ENCODE results near the gene UNC5A.
"Not testable (repeated sequence)": the region's sequence is repeated elsewhere in the genome, so short reads cannot be mapped to it uniquely, and the experiment has no call there.

Gene UNC5A

DNA sequence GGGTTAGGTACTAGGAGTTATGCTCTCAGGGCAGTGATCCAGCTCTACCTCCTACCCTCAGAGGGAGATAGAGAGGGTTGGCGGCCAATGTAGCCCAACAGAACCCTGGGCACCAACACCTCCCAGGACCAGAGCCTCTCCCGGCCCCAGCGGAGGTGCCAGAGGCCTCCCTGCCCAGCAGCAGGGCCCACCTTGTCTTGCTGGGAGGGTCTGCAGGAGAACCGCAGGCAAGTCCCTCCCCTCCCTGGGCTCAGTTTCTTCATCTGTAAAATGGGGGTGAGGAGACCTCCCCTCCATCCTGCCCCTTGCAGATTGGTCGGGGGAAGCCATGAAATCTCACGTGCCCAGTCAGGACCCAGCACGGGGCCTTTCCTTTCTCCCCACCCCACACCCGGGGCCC, 54.4 kb downstream of the UNC5A start:
- DNase-seq (ENCODE audit: low spot score) = no peak

DNA sequence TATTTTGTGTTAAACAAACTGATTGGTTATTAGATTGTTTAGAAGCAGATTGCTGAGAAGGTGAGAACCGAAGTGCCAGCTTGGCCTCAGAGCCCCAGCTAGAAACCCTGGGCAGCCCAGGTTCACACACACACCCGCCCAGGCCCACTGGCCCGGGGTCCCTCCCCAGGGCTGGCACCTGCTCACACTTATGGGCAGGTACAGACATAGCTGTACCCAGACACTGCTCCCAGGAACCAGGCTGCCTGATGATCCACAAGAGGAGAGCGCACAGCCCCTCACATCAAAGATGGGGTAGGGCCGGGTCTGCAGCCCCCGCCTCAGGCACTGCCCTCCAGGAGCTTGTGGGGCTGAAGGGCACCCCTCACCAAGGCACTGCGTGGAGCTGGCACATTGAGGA, 55.6 kb downstream of the UNC5A start:
- DNase-seq (ENCODE audit: low spot score) = no peak

DNA sequence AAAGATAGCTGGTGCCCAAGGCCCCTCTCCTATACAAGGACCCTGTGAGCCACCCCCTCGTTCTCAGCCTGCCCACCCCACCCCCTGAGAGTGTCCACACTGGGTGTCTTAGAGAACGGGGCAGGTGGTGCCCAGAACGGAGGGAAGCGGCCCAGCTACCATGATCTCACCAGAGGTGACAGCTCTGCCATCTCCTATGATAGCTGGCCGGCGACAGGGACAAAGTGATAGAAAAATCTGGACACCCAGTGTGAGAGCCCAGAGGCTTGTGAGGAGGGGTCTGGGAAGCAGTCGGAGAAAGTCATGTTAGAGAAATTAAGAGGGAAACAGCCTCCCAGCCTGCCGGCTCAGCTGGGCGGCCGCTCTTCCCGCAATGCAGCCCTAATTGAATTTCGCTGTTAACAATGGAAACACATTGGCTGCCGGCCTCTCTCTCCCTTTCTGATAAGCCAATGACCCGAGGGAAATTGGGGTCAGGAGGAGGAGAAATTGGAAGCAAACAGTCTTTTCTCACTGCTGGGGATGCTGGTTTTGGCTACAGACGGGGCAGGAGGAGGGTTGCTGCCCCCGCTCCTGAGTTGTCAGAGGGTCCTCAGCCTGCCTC, 56.5 kb downstream of the UNC5A start:
- DNase-seq (ENCODE audit: low spot score) = no peak

DNA sequence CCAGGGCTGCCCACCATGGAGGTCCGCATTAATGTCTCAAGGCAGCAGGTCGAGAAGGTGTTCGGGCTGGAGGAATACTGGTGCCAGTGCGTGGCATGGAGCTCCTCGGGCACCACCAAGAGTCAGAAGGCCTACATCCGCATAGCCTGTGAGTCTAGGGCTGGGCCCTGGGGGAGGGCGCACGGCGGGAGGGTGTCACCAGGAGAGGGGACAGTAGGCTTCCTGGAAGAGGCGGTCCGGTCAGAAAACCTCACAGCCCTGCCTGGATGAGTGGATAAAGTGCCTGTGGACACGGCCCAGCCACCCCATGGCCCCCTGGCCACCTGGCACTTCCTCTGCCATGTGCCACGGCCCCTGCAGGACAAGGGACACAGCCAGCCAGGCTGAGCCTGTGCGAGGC, 57.8 kb downstream of the UNC5A start:
- no peak for DNase-seq (ENCODE audit: low spot score)

DNA sequence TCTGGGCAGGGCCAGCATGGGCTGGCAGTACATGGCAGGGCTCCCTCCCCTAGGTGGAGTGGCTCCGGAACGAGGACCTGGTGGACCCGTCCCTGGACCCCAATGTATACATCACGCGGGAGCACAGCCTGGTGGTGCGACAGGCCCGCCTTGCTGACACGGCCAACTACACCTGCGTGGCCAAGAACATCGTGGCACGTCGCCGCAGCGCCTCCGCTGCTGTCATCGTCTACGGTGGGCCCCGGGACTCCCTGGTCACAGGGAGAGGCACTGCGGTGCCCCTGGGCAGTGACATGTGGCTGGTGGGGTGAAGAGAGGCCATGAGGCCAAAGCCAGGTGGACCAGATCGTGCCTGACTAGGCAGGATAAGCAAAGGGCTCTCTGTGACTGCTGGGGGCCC, 58.4 kb downstream of the UNC5A start:
- no peak for DNase-seq (ENCODE audit: low spot score)

DNA sequence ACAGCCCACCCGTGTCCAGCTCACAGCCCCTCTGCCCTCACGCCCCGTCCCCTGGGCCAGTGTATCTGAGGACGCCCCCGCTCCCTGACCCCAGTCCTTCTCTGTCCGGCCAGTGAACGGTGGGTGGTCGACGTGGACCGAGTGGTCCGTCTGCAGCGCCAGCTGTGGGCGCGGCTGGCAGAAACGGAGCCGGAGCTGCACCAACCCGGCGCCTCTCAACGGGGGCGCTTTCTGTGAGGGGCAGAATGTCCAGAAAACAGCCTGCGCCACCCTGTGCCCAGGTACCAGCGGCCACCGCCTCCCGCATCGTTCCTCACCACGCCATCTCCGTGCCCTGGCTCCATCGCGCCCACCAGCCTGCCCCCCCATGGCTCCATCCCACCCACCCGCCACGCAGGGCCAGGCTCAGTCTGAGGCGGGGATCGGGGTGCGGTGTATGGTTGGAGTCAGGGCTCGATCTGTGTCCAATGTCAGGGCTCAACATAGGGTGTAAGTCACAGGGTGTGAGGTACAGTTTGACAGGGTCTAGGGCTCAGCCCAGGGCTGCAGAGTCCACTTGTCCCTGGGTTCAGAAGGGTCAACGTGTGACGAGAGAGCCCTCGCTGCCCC, 59.2 kb downstream of the UNC5A start:
- no peak for DNase-seq (ENCODE audit: low spot score)

DNA sequence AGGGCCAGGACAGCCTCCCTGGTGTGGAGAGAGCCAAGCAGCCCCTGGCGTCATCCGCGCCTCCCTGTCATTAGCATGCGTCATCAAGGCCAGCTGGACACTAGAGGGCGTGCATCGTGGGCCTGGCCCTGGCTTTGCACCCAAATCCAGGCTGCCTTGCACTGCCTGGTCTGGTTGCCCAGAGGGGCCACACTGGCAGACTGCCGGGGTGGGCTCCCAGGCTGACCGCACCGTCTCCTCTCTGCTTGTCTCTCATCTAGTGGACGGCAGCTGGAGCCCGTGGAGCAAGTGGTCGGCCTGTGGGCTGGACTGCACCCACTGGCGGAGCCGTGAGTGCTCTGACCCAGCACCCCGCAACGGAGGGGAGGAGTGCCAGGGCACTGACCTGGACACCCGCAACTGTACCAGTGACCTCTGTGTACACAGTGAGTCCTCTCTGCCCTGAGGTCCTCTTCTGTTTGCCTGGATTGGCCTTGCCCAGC, 59.8 kb downstream of the UNC5A start:
- DNase-seq (ENCODE audit: low spot score) = peak; percentile 84

DNA sequence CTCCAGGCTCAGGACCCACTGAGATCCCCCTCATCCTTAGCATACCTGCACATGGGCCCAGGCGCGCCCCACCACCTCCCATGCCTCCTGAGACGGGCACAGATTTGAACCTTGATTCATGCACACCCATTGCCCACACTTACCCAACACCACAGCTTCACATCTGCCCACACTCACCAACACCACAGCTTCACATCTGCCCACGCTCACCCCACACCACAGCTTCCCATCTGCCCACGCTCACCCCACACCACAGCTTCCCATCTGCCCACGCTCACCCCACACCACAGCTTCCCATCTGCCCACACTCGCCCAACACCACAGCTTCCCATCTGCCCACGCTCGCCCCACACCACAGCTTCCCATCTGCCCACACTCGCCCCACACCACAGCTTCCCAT, 60.3 kb downstream of the UNC5A start:
- not testable (repeated sequence) for DNase-seq (ENCODE audit: low spot score)

DNA sequence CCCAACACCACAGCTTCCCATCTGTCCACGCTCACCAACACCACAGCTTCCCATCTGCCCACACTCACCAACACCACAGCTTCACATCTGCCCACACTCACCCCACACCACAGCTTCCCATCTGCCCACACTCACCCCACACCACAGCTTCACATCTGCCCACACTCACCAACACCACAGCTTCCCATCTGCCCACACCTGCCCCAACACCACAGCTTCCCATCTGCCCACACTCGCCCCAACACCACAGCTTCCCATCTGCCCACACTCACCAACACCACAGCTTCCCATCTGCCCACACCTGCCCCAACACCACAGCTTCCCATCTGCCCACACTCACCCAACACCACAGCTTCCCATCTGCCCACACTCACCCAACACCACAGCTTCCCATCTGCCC, 62.2 kb downstream of the UNC5A start:
- not testable (repeated sequence) for DNase-seq (ENCODE audit: low spot score)

DNA sequence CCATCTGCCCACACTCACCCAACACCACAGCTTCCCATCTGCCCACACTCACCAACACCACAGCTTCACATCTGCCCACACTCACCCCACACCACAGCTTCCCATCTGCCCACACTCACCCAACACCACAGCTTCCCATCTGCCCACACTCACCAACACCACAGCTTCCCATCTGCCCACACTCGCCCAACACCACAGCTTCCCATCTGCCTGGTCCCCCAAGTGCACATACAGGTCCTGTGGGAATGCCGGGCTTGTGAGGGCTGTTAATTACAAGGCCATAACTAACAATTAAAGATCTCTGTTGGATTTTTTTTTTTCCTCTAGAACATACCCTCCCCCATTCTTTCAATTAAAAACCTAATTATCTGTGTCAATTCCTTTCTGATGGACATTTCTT, 62.7 kb downstream of the UNC5A start:
- not testable (repeated sequence) for DNase-seq (ENCODE audit: low spot score)

DNA sequence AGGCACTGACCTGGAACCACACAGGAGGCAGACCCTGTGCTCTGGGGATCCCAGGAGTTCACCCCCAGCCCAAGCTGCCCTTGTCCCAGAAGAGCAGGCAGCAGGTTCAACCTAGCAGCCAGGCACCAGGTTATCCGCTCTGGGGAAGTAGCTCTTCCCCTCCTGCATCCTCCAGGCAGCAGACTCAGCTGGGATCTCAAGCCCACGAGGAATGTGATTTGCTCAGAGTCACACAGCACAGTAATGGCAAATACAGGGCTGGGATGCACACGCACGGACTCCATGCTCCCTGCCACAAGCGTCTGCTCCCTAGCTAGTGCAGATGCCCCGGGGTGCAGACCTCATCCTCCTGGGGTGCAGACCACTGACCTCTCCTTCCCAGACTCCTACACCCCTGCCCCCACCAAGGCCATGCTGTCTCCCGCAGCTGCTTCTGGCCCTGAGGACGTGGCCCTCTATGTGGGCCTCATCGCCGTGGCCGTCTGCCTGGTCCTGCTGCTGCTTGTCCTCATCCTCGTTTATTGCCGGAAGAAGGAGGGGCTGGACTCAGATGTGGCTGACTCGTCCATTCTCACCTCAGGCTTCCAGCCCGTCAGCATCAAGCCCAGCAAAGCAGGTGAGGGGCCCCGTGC, 63.3 kb downstream of the UNC5A start:
- DNase-seq (ENCODE audit: low spot score) = no peak

DNA sequence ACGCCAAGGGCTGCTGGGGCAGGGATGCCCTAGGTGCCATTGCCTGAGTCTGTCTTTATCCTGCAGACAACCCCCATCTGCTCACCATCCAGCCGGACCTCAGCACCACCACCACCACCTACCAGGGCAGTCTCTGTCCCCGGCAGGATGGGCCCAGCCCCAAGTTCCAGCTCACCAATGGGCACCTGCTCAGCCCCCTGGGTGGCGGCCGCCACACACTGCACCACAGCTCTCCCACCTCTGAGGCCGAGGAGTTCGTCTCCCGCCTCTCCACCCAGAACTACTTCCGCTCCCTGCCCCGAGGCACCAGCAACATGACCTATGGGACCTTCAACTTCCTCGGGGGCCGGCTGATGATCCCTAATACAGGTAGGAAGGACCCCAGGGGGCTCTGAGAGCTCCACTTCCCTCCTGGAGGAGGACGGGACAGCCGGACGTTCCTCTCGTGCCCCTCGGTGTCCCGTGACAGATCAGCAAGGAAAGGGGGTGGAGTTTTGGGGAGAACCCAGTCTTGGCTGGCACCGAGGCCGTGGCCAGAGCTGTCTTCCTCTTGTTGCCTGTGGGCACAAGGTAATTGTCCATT, 63.9 kb downstream of the UNC5A start:
- no peak for DNase-seq (ENCODE audit: low spot score)

DNA sequence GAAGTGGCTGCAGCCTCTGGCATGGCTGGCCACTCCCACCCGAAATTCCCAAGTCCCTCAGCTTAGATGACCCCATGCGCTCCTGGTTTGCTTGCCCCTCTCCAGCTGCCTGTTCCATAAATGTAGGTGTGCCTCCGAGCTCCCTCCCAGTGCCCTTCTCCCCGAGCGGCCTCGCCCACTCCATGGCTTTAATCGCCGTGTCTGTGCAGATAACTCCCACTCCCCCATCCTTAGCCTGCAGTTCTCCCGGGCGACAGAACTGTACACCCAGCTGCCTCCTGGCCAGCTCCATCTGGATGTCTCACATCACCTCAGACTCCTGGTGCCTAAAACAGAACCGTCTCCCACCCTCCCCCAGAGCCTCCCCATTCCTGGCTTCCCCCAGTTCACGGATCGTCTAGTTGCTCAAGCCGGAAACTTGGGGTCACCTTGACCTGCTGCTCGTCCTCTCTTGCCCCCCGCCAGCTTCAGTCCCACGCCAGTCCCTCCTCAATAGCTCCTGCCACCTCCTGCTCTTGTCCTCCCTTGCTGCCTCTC, 64.7 kb downstream of the UNC5A start:
- DNase-seq (ENCODE audit: low spot score) = no peak

DNA sequence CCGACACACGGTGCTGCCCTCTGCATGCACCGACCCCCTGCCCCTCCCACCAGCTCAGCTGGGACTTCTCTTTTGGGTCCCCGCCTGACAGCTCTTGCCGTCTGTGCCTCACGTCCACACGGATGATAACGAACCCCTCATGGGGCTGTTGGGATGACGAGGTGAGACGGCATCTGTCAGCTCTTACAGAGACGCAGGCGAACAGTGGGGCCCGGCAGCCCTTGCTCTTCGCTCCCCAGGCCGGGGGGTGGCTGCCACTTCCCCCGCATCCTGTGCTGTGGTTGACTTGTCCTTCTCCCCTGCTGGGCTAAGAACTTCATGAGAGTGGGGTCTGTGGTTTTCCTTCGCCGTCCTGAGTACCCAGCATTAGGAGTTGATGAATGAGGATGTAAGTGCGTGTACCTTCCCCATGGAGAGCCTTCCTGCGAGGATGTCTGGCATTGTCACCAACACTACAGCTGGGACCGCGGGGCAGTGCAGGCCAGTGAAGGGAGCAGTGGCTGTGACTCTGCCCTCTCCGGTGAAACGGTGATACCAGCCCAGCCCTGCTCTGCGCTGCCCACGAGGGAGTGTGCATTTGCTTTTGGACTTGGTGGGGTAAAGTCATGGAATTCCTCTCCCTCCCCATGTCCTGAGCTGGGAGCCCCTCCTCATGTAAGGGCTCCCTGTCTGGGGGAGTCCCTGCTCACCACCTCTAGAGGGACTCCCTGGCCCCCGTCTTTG, 65.6 kb downstream of the UNC5A start:
- DNase-seq (ENCODE audit: low spot score) = no peak

DNA sequence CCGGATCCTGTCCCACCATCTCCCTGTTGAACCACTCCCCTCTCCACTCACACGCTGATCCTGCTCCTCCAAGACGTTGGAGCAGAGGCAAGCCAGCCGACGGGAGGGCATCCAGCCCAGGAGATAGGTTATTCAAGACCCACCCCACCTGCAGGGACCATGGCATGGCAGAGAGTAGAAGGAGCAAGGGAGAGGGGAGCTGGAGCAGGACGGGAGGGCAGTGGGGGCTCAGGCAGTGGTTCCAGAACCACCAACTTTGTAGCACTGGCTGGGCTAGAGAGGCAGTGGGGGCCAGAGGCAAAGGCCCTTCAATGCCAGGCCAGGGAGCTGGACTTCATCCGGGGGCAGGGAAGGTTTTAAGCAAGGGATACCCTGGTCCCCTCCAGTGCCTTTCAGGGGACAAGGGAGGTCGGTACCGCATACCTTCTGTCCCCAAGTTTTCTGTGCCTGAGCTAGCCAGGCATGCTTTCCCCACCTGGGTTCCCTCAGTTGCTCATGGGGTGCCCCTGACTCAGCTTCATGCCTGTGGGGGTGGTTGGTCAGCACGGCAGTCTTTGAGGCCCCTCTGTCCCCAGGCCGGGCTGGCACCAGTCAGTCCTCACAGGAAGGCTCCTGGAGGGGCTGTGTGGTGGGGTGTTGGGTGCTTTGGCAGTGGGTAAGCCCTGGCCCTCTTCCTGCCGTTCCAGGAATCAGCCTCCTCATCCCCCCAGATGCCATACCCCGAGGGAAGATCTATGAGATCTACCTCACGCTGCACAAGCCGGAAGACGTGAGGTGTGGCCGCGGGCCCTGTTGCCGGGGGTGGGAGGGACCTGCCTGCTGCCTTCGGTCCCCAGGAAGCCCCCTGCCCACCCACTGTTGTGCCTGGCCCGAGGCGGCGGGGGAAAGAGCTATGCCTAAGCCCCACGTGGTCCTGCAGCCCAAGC, 66.4 kb downstream of the UNC5A start:
- DNase-seq (ENCODE audit: low spot score) = no peak

DNA sequence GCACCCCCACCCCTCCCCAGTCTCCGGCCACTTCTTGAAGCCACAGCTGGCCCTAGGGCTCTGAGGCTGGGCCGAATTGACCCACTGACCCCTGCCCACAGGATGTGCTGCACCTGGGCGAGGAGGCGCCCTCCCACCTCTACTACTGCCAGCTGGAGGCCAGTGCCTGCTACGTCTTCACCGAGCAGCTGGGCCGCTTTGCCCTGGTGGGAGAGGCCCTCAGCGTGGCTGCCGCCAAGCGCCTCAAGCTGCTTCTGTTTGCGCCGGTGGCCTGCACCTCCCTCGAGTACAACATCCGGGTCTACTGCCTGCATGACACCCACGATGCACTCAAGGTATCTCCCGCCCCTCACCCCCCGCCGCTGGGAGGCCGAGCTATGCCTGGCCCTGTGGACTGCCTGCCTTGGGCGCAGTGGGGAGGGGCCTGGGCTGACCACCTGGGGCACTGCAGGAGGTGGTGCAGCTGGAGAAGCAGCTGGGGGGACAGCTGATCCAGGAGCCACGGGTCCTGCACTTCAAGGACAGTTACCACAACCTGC, 67.5 kb downstream of the UNC5A start:
- DNase-seq (ENCODE audit: low spot score) = no peak

DNA sequence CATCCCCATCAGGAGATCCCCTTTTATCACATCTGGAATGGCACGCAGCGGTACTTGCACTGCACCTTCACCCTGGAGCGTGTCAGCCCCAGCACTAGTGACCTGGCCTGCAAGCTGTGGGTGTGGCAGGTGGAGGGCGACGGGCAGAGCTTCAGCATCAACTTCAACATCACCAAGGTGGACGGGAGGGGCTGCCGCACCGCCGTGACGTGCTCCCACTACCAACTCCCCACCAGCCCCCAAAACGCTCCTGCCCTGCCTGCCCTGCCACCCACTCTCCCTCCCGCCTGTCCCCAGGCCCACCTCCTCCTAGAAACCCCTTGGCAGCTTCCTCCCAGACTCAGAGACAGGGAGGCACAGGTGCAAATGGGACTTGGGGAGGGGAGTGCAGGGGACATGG, 68.1 kb downstream of the UNC5A start:
- DNase-seq (ENCODE audit: low spot score) = no peak

DNA sequence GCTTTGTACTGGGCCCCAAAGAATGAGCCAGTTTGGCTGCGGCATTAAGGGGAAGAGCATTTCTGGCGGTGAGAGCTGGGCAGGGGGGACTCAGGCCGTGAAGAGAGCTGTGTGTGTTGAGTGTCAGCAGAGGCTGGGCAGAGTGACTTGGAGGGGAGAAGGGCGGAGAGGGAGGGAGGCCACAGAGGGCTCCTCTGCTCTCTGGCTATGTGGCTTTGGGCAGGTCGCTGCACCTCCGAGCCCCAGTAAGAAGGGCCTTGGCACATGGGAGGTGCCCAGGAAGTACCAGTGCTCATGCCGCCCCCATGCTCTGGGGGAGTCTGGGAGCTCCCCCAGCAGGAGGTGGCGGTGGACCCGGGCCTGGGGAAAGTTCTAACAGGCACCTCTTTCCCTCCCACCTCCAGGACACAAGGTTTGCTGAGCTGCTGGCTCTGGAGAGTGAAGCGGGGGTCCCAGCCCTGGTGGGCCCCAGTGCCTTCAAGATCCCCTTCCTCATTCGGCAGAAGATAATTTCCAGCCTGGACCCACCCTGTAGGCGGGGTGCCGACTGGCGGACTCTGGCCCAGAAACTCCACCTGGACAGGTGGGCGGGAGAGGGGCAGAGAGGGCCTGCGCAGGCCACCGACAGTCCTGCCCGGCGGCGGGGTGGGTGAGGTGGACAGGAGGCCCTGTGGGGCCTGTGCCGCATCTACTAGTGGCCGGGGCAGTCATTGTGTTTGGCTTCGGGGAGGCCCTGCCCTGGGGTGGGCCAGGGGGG, 68.7 kb downstream of the UNC5A start:
- DNase-seq (ENCODE audit: low spot score) = no peak

DNA sequence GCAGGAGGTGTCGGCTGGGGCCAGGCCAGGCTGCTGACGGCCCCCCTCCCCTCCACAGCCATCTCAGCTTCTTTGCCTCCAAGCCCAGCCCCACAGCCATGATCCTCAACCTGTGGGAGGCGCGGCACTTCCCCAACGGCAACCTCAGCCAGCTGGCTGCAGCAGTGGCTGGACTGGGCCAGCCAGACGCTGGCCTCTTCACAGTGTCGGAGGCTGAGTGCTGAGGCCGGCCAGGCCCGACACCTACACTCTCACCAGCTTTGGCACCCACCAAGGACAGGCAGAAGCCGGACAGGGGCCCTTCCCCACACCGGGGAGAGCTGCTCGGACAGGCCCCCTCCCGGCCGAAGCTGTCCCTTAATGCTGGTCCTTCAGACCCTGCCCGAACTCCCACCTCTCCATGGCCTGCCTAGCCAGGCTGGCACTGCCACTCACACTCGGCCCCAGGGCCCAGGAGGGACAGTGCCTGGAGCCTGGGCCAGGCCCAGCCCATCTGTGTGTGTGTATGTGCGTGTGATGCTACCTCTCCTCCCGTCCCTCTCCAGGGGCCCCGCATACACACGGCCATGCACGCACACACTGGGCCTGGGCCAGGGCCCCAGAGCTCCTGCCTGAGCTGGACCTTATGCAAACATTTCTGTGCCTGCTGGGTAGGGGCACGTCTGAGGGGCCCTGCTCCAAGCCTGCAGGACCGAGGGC, 69.5 kb downstream of the UNC5A start:
- no peak for DNase-seq (ENCODE audit: low spot score)
